ENCODE measurements around the gene CSGALNACT2.
A peak's percentile ranks its signal among the peaks of the same experiment; 100 is the strongest.

GRCh38 chr10:43138757-43139241 lies 554 bp downstream of the CSGALNACT2 start:
- TF ChIP-seq CTCF (IDR thresholded peaks at IDR 0.05): no peak
- peak in 1 of 3 donors; percentile 6 for TF ChIP-seq POLR2AphosphoS5 (IDR thresholded peaks at IDR 0.05)
